SJCRH30 (cell line): ENCODE results near the gene MBOAT1. TPM values are rescaled to one million over a fixed set of nuclear protein-coding genes. Genes with fewer than 3 reads are reported as not detected.
"Not testable (repeated sequence)": the region's sequence is repeated elsewhere in the genome, so short reads cannot be mapped to it uniquely, and the experiment has no call there.

Experiments
- DNase-seq, 2 experiments: peaks; one replicate each; pipeline ENCODE4 v3.0.0-alpha.2; 2015 to 2020
- H3K27ac ChIP-seq: fragments of 250-450 bp; sonication (Bioruptor Pico); 2 replicates; pipeline ENCODE4 v1.5.1; 2020; ENCODE audit warnings: mild to moderate bottlenecking, moderate library complexity
- H3K27me3 ChIP-seq: fragments of 250-450 bp; sonication (Bioruptor Pico); 2 replicates; pipeline ENCODE4 v1.5.1; 2020; ENCODE audit warnings: mild to moderate bottlenecking, moderate library complexity
- H3K36me3 ChIP-seq: fragments of 250-450 bp; sonication (Bioruptor Pico); 2 replicates; pipeline ENCODE4 v1.5.1; 2020; ENCODE audit warnings: mild to moderate bottlenecking, moderate library complexity
- H3K4me1 ChIP-seq: fragments of 250-450 bp; sonication (Bioruptor Pico); 2 replicates; pipeline ENCODE4 v1.5.1; 2020; ENCODE audit warnings: mild to moderate bottlenecking, moderate library complexity
- H3K4me3 ChIP-seq: fragments of 250-450 bp; sonication (Bioruptor Pico); 2 replicates; pipeline ENCODE4 v1.5.1; 2020; ENCODE audit warnings: mild to moderate bottlenecking, moderate library complexity
- H3K9me3 ChIP-seq: fragments of 250-450 bp; sonication (Bioruptor Pico); replicated peaks from 2 replicates; pipeline ENCODE4 v1.5.1; 2020; ENCODE audit warnings: mild to moderate bottlenecking, moderate library complexity
- total RNA-seq: library from RNA; depleted of rRNA; stranded (reverse); fragments of >200 nt; shearing (Covaris generic); gene quantifications from 2 replicates; pipeline ENCODE4 v1.2.3, GENCODE V29; 2014

The MBOAT1 gene
- total RNA-seq, 1 experiment from 2014 or later = 7.7 TPM

DNA sequence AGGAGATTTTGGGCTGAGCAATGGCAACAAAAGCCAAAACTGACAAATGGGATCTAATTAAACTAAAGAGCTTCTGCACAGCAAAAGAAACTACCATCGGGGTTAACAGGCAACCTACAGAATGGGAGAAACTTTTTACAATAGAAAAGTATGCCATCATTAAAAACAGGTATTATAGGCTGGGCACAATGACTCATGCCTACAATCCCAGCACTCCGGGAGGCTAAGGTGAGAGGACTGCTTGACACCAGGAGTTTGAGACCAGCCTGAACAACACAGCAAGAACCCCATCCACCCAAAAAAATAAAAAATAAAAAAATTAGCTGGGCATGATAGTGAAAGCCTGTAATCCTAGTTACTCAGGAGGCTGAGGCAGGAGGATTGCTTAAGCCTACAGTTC is 55.4 kb downstream of the MBOAT1 start:
- Histone ChIP-seq H3K4me1 (no peaks in the 10 kb centered on the region), H3K27ac (no peak overlapping the region), H3K27me3 (no peaks in the 10 kb centered on the region)

DNA sequence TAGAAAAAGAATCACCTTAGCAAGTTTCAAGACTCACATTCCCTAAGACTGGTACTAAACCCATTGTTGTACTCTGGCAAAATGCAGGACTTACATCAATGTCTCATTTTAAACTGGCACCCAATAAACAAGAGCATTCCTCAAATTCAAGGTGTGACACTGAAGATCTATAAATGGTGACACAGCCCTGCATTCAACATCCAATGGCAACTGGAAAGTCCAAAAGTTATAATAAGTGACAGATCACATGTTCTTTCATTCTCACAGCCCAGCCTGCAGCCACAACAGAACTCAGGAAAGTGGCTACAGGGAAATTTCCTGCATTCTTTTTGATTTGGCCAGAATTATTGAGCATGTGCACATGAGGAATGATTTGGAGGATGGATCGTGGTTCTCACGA is 57.5 kb downstream of the MBOAT1 start:
- Histone ChIP-seq H3K4me1 (no peaks in the 10 kb centered on the region), H3K27ac (no peak overlapping the region), H3K36me3 (no peaks in the 10 kb centered on the region), H3K4me3 (no peak overlapping the region), H3K9me3 (no peaks in the 10 kb centered on the region), H3K27me3 (no peaks in the 10 kb centered on the region)
- no peak for DNase-seq

More for the DNA sequence above, 55.4 kb downstream of the MBOAT1 start:
- DNase-seq = no peak
- H3K36me3 ChIP-seq = no peaks in the 10 kb centered on the region
- H3K4me3 ChIP-seq = no peak overlapping the region
- H3K9me3 ChIP-seq = no peaks in the 10 kb centered on the region

GRCh38 chr6:20153194-20153593 is 59.1 kb downstream of the MBOAT1 start:
- H3K27me3 ChIP-seq = no peaks in the 10 kb centered on the region
- no peaks in the 10 kb centered on the region for H3K9me3 ChIP-seq
- DNase-seq = no peak
- H3K27ac ChIP-seq = no peak overlapping the region
- no peak overlapping the region for H3K4me3 ChIP-seq
- H3K36me3 ChIP-seq = no peaks in the 10 kb centered on the region
- no peaks in the 10 kb centered on the region for H3K4me1 ChIP-seq

DNA sequence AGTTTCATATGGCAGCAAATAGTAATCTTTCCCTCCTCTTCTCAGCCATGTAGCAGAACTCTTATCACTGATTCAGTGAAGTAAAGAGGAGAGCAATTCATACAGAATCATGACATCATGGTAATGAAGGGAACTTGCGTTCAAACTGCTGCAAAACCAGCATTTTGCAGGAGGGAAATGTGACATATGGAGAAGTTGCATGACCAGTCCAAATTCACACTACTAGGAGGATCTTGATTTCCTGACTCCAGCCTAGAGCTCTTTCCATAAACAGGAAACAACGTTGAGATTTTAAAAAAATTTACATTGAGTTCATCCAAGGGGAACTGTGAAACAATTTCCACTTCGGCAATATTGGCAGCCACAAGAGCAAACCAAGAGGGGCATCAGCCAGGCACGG is 63.8 kb downstream of the MBOAT1 start:
- Histone ChIP-seq H3K36me3 (no peaks in the 10 kb centered on the region), H3K27me3 (no peaks in the 10 kb centered on the region), H3K4me3 (no peak overlapping the region), H3K27ac (no peak overlapping the region), H3K4me1 (no peaks in the 10 kb centered on the region), H3K9me3 (no peaks in the 10 kb centered on the region)
- DNase-seq = no peak

GRCh38 chr6:20147469-20147868 is 64.8 kb downstream of the MBOAT1 start:
- Histone ChIP-seq H3K36me3 (no peaks in the 10 kb centered on the region), H3K4me3 (no peak overlapping the region), H3K9me3 (no peaks in the 10 kb centered on the region), H3K27me3 (no peaks in the 10 kb centered on the region), H3K4me1 (no peaks in the 10 kb centered on the region), H3K27ac (no peak overlapping the region)
- no peak for DNase-seq

- H3K4me3 ChIP-seq, DNase-seq, H3K9me3 ChIP-seq, H3K27ac ChIP-seq, H3K36me3 ChIP-seq, H3K4me1 ChIP-seq, H3K27me3 ChIP-seq: not testable (repeated sequence)
Observed at GRCh38 chr6:20146831-20147230, 65.4 kb downstream of the MBOAT1 start.

GRCh38 chr6:20146291-20146690 is 66.0 kb downstream of the MBOAT1 start:
- Histone ChIP-seq H3K27ac (no peak overlapping the region), H3K4me3 (no peak overlapping the region), H3K4me1 (no peaks in the 10 kb centered on the region), H3K9me3 (no peaks in the 10 kb centered on the region), H3K36me3 (no peaks in the 10 kb centered on the region), H3K27me3 (no peaks in the 10 kb centered on the region)
- no peak for DNase-seq

DNA sequence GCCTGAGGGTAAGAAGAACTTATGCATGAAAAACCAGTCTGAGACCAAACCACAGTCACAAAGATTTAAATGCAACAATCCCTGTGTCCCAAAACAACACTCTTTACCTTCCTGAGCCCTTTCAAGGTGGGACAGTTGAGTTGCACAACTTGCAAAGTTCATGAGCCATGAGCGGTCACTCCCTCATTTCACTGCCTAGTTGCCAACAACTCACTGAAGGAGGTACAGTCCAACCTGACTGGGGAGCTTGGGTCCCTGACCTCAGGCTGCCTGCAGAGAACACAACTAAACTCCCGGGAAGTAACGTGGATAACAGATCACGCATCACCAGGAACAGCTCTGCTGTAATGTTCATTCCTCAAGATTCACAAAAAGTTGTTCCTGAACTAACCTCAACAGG is 69.4 kb downstream of the MBOAT1 start:
- Histone ChIP-seq H3K36me3 (no peaks in the 10 kb centered on the region), H3K9me3 (no peaks in the 10 kb centered on the region), H3K4me1 (no peaks in the 10 kb centered on the region), H3K4me3 (no peak overlapping the region), H3K27me3 (no peaks in the 10 kb centered on the region), H3K27ac (no peak overlapping the region)
- DNase-seq = no peak

DNA sequence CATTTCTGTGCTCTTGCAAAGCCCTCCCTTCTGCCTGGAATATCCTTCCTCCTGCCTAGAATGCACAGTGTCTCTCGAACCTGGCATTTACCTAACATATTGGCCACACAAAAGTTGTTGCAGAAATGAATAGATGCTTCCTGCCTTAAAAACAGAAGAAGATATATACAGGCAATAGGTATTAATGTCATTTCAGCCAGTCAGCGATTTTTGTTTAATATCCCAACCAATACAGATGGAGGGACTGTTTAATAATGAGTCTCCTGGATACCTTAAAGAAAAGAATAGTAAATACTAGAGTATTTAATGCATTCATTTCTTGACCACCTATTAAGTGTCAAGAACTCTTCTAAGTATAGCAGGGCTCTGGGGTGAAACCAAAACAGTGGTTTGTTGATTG is 70.3 kb downstream of the MBOAT1 start:
- Histone ChIP-seq H3K4me1 (no peaks in the 10 kb centered on the region), H3K4me3 (no peak overlapping the region), H3K9me3 (no peaks in the 10 kb centered on the region), H3K27me3 (no peaks in the 10 kb centered on the region), H3K36me3 (no peaks in the 10 kb centered on the region), H3K27ac (no peak overlapping the region)
- no peak for DNase-seq

DNA sequence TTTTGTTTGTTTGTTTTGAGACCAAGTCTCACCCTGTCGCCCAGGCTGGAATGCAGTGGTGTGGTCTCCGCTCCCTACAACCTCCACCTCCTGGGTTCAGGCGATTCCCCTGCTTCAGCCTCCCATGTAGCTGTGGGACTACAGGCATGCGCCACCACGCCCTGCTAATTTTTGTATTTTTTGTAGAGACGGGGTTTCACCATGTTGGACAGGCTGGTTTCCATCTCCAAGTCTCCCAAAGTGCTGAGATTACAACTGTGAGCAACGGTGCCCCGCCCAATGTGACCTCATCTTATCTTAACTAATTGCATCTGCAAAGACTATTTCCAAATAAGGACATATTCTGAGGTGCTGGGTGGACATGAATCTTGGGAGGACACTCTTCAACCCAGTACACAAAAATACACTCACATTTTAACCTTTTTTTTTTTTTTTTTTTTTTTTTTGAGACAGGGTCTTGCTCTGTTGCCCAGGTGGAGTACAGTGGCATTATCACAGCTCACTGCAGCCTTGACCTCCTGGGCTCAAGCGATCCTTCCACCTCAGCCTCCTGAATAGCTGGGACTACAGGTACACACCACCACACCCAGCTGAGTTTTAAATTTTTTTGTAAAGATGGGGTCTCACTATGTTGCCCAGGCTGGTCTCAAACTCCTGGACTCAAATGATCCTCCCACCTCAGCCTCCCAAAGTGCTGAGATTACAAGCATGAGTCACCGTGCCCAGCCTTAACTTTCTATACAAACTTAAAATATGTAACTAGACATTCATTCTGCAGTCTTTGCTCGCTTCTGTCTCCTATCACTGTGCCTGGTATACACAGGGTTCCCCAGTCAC is 72.9 kb downstream of the MBOAT1 start:
- not testable (repeated sequence) for H3K27me3 ChIP-seq, H3K27ac ChIP-seq, H3K4me3 ChIP-seq, H3K9me3 ChIP-seq, H3K4me1 ChIP-seq, H3K36me3 ChIP-seq, DNase-seq

DNA sequence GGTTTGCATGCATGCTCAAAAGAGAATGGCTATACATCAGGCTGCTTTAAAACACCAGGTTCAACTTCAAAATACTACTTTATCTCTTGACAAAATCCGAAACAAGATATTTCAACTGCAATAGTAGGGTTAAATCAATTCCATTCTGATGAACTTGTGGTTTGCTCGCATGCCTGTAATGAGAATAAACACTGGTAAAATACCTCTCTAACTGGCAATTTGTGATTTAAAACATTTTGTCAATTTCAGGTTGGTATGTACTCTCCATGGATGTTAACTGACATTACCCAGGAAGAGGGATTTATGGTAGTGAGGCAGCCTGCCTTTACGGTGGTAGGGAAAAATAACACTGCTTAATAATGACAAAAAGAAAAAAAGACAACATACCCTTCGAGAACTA is 74.4 kb downstream of the MBOAT1 start:
- H3K36me3 ChIP-seq = no peaks in the 10 kb centered on the region
- H3K27ac ChIP-seq = no peak overlapping the region
- DNase-seq = no peak

GRCh38 chr6:20137240-20137639 is 75.0 kb downstream of the MBOAT1 start:
- Histone ChIP-seq H3K36me3 (no peaks in the 10 kb centered on the region), H3K4me1 (no peaks in the 10 kb centered on the region), H3K9me3 (no peaks in the 10 kb centered on the region)

More for the DNA sequence above, 74.4 kb downstream of the MBOAT1 start:
- Histone ChIP-seq H3K9me3 (no peaks in the 10 kb centered on the region), H3K4me1 (no peaks in the 10 kb centered on the region), H3K27me3 (no peaks in the 10 kb centered on the region), H3K4me3 (no peak overlapping the region)

DNA sequence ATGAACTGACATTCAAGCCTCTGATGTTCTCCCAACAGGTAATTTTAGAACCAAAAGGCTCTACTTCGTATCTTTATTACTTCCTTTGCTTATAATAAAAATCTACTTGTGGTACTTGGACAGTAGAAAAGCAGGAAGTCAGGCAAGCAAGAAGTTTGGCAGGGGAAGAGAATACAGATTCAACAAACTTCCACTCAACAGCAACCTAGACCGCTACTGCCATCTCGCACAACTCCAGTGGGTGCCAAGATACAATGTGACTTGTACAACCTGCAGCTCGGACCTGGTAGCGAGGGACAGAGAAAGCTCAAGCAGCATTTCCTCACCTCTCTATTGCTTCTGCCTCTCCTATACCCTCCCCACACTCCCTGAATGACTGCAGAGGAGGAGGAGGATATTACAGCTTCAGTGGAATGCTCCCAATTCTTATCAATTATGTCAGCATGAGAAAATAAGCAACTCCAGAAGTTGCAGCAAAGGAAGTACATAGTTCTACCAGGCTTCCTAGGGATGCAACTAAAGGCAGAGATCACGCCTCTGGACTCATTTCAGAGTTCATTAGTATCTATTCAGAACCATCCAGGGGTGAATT is 76.5 kb downstream of the MBOAT1 start:
- no peak for DNase-seq

More at GRCh38 chr6:20137240-20137639, 75.0 kb downstream of the MBOAT1 start:
- no peak for DNase-seq
- H3K27me3 ChIP-seq = no peaks in the 10 kb centered on the region
- no peak overlapping the region for H3K27ac ChIP-seq
- H3K4me3 ChIP-seq = no peak overlapping the region

GRCh38 chr6:20134613-20135012 is 77.7 kb downstream of the MBOAT1 start:
- Histone ChIP-seq H3K27me3 (no peaks in the 10 kb centered on the region), H3K27ac (no peak overlapping the region), H3K4me3 (no peak overlapping the region), H3K4me1 (no peaks in the 10 kb centered on the region), H3K36me3 (no peaks in the 10 kb centered on the region), H3K9me3 (no peaks in the 10 kb centered on the region)
- no peak for DNase-seq

More for the DNA sequence above, 76.5 kb downstream of the MBOAT1 start:
- H3K4me3 ChIP-seq = no peak overlapping the region
- H3K9me3 ChIP-seq = no peaks in the 10 kb centered on the region
- H3K27me3 ChIP-seq = no peaks in the 10 kb centered on the region
- H3K36me3 ChIP-seq = no peaks in the 10 kb centered on the region
- no peak overlapping the region for H3K27ac ChIP-seq
- H3K4me1 ChIP-seq = no peaks in the 10 kb centered on the region

- DNase-seq = no peak
- no peak overlapping the region for H3K27ac ChIP-seq
- H3K36me3 ChIP-seq = no peaks in the 10 kb centered on the region
- no peak overlapping the region for H3K4me3 ChIP-seq
- H3K27me3 ChIP-seq = no peaks in the 10 kb centered on the region
- peaks cover 3% of the 10 kb centered on the region for H3K4me1 ChIP-seq
- H3K9me3 ChIP-seq = no peaks in the 10 kb centered on the region
Observed at GRCh38 chr6:20129290-20130088, 82.8 kb downstream of the MBOAT1 start.
